Epithelial cell of proximal tubule (primary cell): ENCODE measurements around the gene CHD6. TPM values are rescaled to one million over a fixed set of nuclear protein-coding genes. Genes with fewer than 3 reads are reported as not detected.

Source experiments
- DNase-seq: peaks from one replicate; pipeline ENCODE4 v3.0.0-alpha.2; 2011; ENCODE audit warnings: low read depth
- H3K4me3 ChIP-seq: 2 replicates; pipeline ENCODE4 v1.5.1; 2011; ENCODE audit warnings: low read depth, mild to moderate bottlenecking, low read length
- CTCF ChIP-seq: conservative IDR thresholded peaks from 2 replicates; pipeline ENCODE4 v1.5.1; 2012; ENCODE audit warnings: low read depth, mild to moderate bottlenecking, low read length
- total RNA-seq: library from RNA; depleted of rRNA; stranded (reverse); fragments of >200 nt; gene quantifications from 2 replicates; pipeline ENCODE4 v1.2.3, GENCODE V29; 2015

CHD6 gene
- total RNA-seq, 1 donor from 2014 or later, result 22.3 TPM

- DNase-seq, result no peak
- no peak for TF ChIP-seq CTCF
- H3K4me3 ChIP-seq, result no peak overlapping the region
These were observed 110.3 kb downstream of the CHD6 start for GRCh38 chr20:41507851-41508250.

GRCh38 chr20:41507436-41507835 is 110.7 kb downstream of the CHD6 start:
- TF ChIP-seq CTCF, result no peak
- H3K4me3 ChIP-seq, result no peak overlapping the region
- DNase-seq, result no peak

DNA sequence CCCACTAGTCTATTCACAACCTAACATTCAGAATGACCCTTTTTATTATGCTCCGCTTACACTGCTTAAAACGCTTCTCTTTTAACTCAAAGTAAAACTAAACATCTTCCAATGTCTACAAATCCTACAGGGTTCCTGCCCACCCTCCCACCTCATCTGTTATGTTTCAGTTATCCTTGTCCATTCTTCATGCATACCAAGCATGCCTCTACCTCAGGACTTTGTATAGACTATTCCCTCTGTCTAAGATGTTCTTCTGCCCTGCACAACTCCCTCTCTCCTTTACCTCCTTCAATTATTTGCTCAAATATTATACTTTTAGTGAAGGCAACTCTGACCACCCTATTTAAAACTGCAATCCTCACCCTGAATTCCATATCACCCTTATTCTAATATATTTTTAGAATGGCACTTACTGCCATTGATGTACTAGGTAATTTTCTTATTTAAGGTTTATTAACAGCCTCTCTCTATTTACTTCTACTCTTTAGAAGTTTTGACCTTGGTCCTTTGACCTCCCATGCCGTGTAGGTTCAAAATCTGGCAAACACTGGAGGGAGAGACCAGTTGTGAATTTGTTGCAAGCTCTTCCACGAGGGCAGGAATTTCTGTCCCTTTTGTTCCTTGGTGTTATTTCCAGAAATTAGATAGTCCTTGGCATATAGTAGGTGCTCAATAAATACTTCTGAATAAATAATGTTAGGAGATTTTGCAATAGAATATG is 111.8 kb downstream of the CHD6 start:
- no peak overlapping the region for H3K4me3 ChIP-seq
- DNase-seq, result no peak
- no peak for TF ChIP-seq CTCF

GRCh38 chr20:41505184-41505583 is 113.0 kb downstream of the CHD6 start:
- no peak for DNase-seq
- no peak overlapping the region for H3K4me3 ChIP-seq
- TF ChIP-seq CTCF, result no peak

DNA sequence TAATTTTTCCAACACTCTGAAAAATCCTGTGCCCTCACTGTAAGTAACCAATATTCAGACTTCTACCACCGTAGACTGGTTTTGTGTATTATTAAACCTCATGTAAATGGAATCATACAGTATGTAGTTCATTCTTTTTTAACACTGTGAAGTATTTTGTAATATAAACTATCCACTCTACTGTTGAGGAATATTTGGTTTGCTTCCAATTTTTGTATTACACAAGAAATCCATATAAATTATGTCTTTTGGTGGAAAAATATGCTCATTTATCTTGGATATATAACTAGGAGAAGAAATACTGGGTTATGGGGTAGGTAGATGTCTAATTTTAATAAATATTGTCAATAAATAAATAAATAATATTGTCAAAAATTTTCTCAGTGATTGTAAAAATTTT is 116.8 kb downstream of the CHD6 start:
- no peak for DNase-seq
- H3K4me3 ChIP-seq, result no peak overlapping the region
- TF ChIP-seq CTCF, result no peak

GRCh38 chr20:41499961-41500725 is 118.0 kb downstream of the CHD6 start:
- no peak overlapping the region for H3K4me3 ChIP-seq
- no peak for DNase-seq
- no peak for TF ChIP-seq CTCF
